Kidney epithelial cell (primary cell): ENCODE measurements around the gene SMARCA5. TPM values are rescaled to one million over a fixed set of nuclear protein-coding genes. Genes with fewer than 3 reads are reported as not detected.

Experiments
- DNase-seq: peaks from one replicate; pipeline ENCODE4 v3.0.0-alpha.2; 2010; ENCODE audit warnings: low read depth
- H3K27me3 ChIP-seq: 2 replicates; pipeline ENCODE4 v1.6.0; 2011; ENCODE audit warnings: low read length; ENCODE audit not compliant: control insufficient read depth, insufficient read depth
- H3K36me3 ChIP-seq: 2 replicates; pipeline ENCODE4 v1.5.1; 2011; ENCODE audit warnings: low read length; ENCODE audit not compliant: control insufficient read depth, insufficient read depth
- H3K4me3 ChIP-seq: 2 replicates; pipeline ENCODE4 v1.5.1; 2011; ENCODE audit warnings: low read depth, mild to moderate bottlenecking, control low read depth, low read length
- CTCF ChIP-seq: IDR thresholded peaks from 2 replicates; pipeline ENCODE4 v1.5.1; 2011; ENCODE audit warnings: mild to moderate bottlenecking, moderate library complexity, low read length, control low read depth, inconsistent platforms; ENCODE audit not compliant: insufficient read depth, poor library complexity, severe bottlenecking
- total RNA-seq: library from RNA; depleted of rRNA; stranded (reverse); fragments of >200 nt; gene quantifications from 2 replicates; pipeline ENCODE4 v1.2.3, GENCODE V29; 2015

SMARCA5 gene
- total RNA-seq, 1 donor from 2014 or later, result 55.0 TPM

GRCh38 chr4:143486314-143486713 lies 27.2 kb upstream of the SMARCA5 start:
- no peaks in the 10 kb centered on the region for H3K27me3 ChIP-seq
- no peak overlapping the region for H3K4me3 ChIP-seq
- H3K36me3 ChIP-seq, result no peaks in the 10 kb centered on the region
- TF ChIP-seq CTCF, result no peak
- no peak for DNase-seq

GRCh38 chr4:143488687-143489086 lies 24.8 kb upstream of the SMARCA5 start:
- H3K27me3 ChIP-seq, result no peaks in the 10 kb centered on the region
- no peak overlapping the region for H3K4me3 ChIP-seq
- no peak for DNase-seq
- no peak for TF ChIP-seq CTCF
- no peaks in the 10 kb centered on the region for H3K36me3 ChIP-seq

- no peaks in the 10 kb centered on the region for H3K27me3 ChIP-seq
- no peak for DNase-seq
- H3K4me3 ChIP-seq, result no peak overlapping the region
- H3K36me3 ChIP-seq, result no peaks in the 10 kb centered on the region
- TF ChIP-seq CTCF, result no peak
Measured at GRCh38 chr4:143489106-143489505, 24.4 kb upstream of the SMARCA5 start.

GRCh38 chr4:143498021-143498420 lies 15.5 kb upstream of the SMARCA5 start:
- no peak for TF ChIP-seq CTCF
- DNase-seq, result no peak
- H3K4me3 ChIP-seq, result no peak overlapping the region
- no peaks in the 10 kb centered on the region for H3K36me3 ChIP-seq
- no peaks in the 10 kb centered on the region for H3K27me3 ChIP-seq

- DNase-seq, result no peak
- Histone ChIP-seq H3K36me3 (no peaks in the 10 kb centered on the region), H3K27me3 (no peaks in the 10 kb centered on the region), H3K4me3 (no peak overlapping the region)
- TF ChIP-seq CTCF, result no peak
Measured at GRCh38 chr4:143502231-143502630, 11.3 kb upstream of the SMARCA5 start.

GRCh38 chr4:143506031-143506430 lies 7.5 kb upstream of the SMARCA5 start:
- no peak for TF ChIP-seq CTCF
- H3K36me3 ChIP-seq, result no peaks in the 10 kb centered on the region
- no peak for DNase-seq
- H3K27me3 ChIP-seq, result no peaks in the 10 kb centered on the region
- no peak overlapping the region for H3K4me3 ChIP-seq
